GM21381 (cell line): ENCODE data around the gene ATP8A2.
"Not testable (repeated sequence)": the region's sequence is repeated elsewhere in the genome, so short reads cannot be mapped to it uniquely, and the experiment has no call there.

Experiments used
- ATAC-seq: cut with Tn5 transposase; IDR thresholded peaks from one replicate; pipeline ENCODE4 v1.9.1; 2021; ENCODE audit warnings: mild to moderate bottlenecking, moderate library complexity; ENCODE audit not compliant: unreplicated experiment

Gene ATP8A2

DNA sequence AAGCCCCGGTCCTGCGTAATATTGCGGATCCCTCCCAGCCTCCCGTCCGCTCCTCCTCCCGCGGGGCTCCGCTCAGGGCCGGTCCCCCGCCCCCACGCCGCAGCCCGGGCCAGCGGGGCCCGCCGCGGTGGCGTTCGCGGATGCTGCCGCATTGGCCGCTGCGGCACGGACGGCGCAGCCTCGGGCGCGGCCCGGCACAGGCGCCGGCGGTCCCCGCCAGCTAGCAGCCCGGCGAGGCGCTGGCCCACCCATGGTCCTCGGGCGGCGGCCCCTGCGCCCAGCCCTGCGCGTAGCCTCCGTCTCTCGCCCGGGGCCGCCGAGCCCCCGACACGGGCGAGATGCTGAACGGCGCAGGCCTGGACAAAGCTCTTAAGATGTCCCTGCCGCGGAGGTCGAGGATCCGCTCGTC, at the start of gene ATP8A2:
Gene ATP8A2, plus strand, starts transcription at position 100 of the 409 bp plus-strand sequence. Its CDS starts 239 bp downstream, at position 339.
- ATAC-seq: no peak

GRCh38 chr13:25324100-25324499, 47.7 kb upstream of the ATP8A2 start:
- no peak for ATAC-seq

DNA sequence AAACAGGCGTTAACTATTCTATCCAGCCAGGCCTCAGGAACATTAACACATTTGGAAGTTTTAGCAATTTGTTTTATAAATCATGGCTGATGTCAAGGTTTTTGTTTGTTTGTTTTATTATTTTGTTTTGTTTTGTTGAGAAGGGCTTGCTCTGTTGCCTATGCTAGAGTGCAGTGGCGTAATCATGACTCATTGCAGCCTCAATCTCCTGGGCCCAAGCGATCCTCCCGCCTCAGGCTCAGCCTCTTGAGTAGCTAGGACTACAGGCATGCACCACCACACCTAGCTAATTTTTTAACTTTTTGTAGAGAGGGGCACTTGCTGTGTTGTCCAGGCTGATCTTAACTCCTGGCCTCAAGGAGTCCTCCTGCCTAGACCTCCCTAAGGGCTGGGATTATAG, 42.1 kb upstream of the ATP8A2 start:
- no peak for ATAC-seq

DNA sequence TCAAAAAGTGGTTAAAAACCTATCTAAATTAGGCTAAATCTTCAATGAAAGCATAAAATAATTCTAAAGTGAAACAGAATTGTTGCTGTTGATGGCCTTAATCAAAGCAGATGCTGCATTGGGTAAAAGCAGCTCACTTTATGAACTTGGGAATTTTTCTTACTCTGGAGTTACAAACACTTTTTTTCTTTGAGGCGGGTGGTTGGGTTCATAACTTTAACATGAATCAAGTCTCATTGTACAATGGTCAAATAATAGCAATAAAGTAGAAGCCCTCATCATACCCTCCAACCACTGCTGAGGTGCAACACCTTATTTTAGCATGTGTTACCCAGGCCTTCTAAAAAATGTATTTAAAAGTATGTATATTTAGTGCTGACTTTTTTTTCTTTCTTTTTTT, 41.2 kb upstream of the ATP8A2 start:
- no peak for ATAC-seq

DNA sequence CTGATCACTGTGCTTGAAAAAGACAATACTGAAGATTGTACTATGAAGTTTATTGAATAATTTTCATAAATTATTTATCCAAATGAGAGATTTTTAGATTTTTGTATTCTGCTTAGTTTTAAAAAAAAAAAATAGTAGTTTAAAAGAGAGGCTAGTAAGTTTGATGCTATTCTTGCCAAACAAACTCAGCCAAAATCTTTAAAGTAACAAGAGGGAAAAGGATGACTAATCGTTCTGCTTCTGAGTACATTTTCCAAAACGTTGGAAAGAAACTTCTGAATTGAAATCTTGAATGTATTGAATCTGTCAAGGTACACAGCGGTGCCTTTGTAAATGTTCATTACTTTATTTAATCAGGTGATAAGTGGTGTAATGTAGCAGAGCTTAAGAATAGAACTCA, 35.9 kb upstream of the ATP8A2 start:
- no peak for ATAC-seq

DNA sequence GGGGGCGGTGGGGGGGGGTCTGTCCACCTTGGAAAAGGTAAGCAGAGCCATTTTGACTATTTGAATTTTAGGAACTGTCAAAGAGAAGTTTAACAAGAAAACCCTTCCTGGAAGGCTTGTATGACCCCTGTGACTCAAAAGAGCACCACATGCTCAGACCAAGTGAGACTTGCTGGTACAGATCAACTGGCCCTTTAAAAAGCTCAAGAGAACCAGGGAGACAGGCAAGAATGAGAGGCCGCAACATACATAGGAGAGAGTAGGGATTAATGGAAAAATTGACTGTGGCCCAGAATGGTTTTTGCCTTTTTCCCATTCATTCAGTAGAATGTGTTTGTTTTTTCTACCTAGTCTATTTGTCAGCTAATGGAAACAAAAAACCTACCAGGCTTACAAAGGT, 26.2 kb upstream of the ATP8A2 start:
- no peak for ATAC-seq

DNA sequence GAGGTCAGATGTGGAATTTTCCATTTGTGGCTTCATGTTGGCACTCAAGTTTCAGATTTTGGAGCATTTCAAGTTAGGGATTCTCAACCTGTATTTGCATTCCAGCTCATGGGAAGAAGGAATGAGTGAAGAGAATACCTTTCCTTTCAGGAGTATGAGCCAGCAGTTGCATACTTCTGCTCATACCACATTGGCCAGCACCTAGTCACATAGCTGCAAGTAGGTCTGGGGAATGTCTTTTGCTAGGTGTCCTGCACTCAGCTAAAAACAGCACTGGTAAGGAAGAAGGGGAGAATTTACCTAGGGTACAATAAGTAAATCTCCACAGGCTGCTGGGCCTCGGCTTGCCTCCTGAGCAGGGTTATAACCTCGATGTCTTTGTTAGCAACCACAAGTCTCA, 24.6 kb upstream of the ATP8A2 start:
- ATAC-seq: no peak

- ATAC-seq: no peak
Observed at GRCh38 chr13:25351404-25351803, 20.4 kb upstream of the ATP8A2 start.

DNA sequence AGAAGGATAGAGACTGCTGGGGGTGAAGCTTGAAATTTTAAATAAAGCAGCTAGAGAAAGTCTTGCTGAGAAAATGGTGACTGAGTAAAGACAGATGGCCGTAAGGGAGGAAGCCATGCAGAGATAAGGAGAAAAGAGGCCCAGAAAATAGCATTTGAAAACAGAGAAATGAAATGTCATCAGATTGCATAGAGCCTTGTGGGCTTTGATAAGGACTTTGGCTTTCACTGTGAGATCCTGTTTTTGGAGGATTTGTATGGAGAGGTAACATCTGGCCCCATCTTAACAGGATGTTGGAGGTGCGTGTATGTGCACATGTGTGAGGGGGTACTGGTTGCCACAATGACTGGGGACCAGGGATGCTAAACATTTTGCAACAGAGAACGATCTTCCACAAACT, 19.5 kb upstream of the ATP8A2 start:
- no peak for ATAC-seq

DNA sequence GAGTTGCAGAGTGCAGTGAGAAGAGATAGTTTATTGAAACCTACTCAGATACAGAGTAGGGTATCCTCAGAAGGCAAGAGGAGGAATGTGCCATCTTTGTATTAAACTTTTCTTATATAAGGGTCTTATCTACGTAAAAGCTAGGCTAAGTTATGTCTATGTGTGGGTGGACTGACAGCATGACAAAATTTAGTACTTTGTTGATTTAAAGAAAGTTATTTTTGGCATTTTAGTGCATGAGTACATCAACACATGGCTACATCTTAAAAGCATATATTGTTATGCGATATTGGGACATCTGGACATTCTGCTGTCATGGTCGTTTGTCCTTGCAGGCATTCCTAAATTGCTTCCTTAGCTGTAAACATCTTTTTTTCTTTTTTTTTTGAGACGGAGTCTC, 19.0 kb upstream of the ATP8A2 start:
- ATAC-seq: no peak

DNA sequence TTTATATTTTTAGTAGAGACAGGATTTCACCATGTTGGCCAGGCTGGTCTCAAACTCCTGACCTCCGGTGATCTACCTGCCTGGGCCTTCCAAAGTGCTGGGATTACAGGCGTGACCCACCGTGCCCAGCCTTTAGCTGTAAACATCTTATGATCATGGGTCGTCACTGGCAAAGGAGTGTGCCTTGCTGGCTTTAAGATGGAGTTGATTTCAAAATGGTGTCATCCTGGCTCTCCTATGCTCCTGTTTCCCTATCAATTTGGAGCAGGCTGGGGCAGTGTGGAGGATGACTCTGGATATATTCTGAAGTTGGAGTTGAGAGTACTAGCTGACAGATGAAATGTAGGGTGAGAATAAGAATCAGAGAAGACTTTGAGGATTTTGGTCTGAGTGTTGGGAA, 18.4 kb upstream of the ATP8A2 start:
- no peak for ATAC-seq

DNA sequence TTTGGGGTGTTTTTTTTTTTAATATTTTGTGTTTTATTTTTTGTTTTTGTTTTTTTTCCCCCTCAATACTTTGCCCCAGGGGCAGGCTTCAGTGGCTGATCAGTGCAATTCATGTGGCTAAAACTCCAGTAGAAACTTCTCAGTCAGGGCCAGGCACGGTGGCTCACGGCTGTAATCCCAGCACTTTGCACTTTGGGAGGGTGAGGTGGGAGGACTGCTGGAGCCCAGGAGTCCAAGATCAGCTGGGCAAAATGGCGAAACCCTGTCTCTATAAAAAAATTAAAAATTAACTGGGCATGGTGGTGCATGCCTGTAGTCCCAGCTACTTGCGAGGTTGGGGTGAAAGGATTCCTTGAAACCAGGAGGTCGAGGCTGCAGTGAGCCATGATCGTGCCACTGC, 17.4 kb upstream of the ATP8A2 start:
- ATAC-seq: no peak

DNA sequence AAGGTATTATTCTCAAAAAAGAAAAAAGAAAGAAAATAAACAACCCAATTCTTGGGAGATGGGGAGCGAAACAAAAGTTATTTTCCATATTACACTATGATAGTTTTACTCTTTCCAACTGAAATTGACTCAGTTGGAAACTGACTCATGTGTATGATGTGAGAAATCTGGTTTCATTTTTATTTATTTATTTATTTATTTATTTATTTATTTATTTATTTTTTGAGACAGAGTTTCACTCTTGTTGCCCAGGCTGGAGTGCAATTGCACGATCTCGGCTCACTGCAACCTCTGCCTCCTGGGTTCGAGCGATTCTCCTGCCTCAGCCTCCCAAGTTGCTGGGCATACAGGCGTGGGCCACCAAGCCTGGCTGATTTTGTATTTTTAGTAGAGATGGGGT, 11.3 kb upstream of the ATP8A2 start:
- not testable (repeated sequence) for ATAC-seq

DNA sequence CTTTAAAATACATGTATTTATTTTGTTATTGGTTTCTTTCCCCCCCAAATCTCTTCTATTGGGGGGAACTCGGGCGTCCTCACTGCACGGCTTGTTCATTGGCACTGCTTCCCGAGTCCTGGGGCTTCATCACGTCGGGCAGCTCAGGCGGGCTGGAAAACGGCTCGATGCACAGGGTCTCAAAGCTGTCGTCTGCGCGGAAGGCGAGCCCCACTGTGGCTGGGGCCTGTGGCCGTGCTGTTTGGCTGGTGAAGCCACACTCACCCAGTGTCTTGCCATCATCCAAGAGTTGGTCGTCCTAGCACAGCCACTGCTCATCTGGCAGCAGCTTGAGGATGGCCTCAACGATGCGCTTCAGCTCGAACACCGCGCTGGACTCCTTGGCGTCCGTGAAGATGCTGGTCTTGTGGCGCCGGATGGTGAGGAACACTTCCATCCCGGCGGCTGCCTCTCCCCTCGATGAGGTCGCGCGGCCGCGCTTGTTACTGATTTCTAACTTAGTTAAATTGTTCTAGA, 6.0 kb upstream of the ATP8A2 start:
- no peak for ATAC-seq

GRCh38 chr13:25371158-25371874, 458 bp upstream of the ATP8A2 start:
- ATAC-seq: no peak

DNA sequence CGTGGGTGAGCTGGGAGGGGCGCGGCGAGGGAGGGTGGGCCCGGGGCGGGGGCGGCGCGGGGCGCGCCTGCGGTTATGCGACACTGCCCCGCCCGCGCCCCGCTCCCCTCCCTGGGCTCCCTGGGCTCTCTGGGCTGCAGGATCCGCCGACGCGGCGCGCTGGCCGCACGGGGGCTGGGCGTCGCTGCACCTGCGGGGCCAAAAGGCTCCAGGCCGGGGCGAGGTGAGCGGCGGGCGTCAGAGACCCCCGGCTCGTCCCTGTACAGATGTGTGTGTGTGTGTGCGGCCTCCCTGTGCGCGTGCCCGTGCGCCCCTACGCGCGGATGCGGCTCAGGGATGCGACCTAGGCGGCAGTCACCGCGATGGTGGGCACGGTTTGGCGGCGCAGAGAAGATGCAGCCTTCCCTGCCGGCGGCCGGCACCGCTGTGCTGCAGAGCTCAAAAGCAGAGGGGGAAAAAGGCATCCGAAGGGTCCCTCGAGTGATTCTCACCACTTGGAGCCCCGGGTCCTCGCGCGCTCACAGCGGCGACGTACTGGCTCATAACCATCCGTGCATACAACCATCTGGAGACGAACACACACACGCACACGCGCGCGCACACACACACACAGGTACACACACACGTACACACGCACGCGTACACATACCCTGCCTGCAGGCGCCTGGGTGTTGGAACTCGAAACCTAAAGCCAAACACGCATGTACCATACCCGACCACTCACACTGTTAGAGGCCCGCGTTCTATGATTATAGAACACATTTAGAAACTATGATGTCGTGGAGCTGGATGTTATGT, 709 bp downstream of the ATP8A2 start:
- no peak for ATAC-seq

DNA sequence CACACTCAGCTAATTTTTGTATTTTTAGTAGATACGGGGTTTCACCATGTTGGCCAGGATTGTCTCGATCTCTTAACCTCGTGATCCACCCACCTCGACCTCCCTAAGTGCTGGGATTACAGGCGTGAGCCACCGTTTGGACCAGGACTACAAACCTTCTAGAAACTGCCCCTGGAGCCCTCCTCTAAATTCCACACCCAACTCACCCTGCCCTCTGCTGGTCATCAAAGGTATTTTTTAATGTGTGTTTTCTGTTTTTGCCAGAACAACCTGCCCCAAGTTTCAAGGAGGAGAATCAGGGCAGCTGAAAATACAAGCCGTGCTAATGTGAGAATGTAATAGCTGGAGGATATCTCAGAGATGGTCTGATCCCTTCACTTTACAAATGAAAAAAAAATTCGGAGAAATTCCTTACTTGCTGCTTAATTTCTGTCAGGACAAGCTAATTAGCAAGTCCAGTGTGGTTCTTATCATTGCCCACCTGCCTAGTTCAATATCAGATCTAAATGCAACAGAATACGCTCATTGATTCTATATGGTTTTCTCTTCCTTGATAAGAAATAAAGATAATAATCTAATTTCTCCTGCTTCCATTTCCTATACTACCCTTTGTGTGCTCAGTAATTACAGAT, 4.1 kb downstream of the ATP8A2 start:
- no peak for ATAC-seq

GRCh38 chr13:25377244-25377962, 5.6 kb downstream of the ATP8A2 start:
- no peak for ATAC-seq

- ATAC-seq: no peak
Observed at GRCh38 chr13:25378528-25378927, 6.8 kb downstream of the ATP8A2 start.

DNA sequence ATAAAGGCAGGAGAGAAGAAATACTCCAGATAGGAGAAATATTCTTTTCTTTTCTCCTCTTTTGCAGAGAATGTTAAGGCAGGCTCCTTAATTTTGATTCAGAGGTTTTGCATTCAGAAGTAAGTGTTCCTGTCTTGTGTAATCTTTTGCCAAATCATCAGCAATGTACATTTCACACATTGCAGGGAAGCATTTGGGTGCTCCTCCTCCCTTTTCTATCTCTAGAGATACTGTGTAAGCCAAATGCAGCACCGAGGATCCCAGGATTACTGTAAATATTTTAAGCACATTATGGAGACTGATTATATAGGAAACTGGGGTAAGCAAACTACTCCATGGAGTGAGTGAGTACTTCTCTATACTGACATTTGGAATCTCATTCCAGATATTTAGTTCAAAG, 7.2 kb downstream of the ATP8A2 start:
- no peak for ATAC-seq

- ATAC-seq: no peak
Observed at GRCh38 chr13:25380082-25380481, 8.3 kb downstream of the ATP8A2 start.
